Neuron (in vitro differentiated cells): ENCODE data around the gene ABCA10.
A peak's percentile ranks its signal among the peaks of the same experiment; 100 is the strongest.

Experiments
- H2AFZ ChIP-seq: one replicate; pipeline ENCODE4 v1.6.1; 2013; ENCODE audit warnings: low read depth, mild to moderate bottlenecking, inconsistent platforms, low read length, moderate library complexity
- H3K27me3 ChIP-seq: one replicate; pipeline ENCODE4 v1.6.1; 2013; ENCODE audit warnings: low read length; ENCODE audit not compliant: insufficient read depth
- H3K36me3 ChIP-seq: one replicate; pipeline ENCODE4 v1.6.1; 2013; ENCODE audit warnings: low read length; ENCODE audit not compliant: insufficient read depth
- H3K4me1 ChIP-seq: one replicate; pipeline ENCODE4 v1.6.1; 2013; ENCODE audit warnings: low read length; ENCODE audit not compliant: insufficient read depth
- H3K4me3 ChIP-seq: 2 replicates; pipeline ENCODE4 v1.5.1; 2013; ENCODE audit warnings: mild to moderate bottlenecking, low read length, moderate library complexity
- H3K9me3 ChIP-seq: one replicate; pipeline ENCODE4 v1.6.1; 2013; ENCODE audit warnings: low read length

Gene ABCA10

DNA sequence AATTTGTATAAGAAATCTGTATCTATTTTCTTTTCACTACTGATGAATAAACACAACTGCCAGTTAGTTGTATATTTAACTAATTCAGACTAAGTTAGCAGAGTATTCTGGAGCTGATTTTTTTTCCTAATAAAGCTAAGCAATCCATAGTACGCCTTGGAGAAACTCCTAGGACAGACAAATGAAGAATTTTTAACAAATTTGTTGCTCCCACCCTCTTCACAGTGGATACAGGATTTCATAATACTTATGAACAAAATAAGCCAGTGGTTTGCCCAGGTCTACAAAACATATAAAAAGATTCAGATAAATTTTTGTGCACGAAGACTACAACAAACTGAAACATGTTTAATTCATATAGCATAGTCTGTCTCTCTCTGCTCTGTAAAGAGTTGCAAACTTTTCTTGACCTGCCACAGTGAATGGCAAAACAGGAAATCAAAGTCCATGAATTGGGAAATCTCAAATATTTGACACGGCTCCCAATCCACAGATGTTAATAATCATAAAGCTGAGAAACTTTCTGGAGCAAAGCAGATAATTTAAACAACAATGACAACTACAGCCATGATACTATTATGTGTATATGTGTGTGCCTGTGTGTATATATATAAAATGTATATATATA lies 86.3 kb downstream of the ABCA10 start:
- no peaks in the 10 kb centered on the region for H3K4me1 ChIP-seq
- no peaks in the 10 kb centered on the region for H3K9me3 ChIP-seq
- peak overlapping the region; percentile 51 for H2AFZ ChIP-seq
- H3K27me3 ChIP-seq = no peaks in the 10 kb centered on the region
- no peaks in the 10 kb centered on the region for H3K36me3 ChIP-seq
- H3K4me3 ChIP-seq = no peak overlapping the region

DNA sequence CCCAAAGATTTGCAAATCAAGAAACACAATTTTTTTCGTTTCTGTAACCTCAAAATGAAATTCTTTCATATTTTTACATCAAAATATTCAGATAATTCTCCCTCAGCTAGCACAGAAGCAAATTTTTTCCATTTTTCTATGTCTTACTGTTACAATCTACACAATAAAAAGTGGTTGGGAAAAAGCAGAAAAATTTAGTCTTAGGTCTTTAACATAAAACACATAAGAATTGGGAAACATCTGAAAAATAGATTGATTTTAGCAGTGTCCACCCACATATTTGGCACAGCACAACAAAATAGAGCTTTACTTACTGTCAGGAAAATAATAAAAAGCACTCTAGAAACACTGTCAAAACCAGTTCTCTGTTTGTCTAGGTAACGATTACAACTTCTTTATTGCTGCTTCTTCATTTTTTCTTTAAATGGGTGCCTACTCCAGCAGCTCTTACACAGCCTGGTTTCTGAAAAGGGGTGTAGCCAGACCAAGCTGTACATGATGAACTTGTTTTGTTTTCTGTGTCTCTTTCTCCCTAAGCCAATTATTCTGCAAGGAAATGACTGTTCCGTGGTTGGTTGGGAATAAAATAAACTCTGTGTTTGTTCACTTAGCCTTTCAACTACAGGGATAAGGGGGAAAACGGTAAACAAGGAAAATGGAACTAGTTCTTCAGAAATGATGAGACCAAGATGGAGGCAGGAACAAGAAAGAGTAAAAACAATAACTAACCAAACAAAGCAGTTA lies 87.0 kb downstream of the ABCA10 start, which contains the start of gene ABCA6:
ABCA6 (minus strand) TSS at position 465 of the 744 bp plus-strand sequence. CDS start 1,192 bp downstream, outside the sequence.
- Histone ChIP-seq H3K4me3 (no peak within 1 kb of the TSS), H3K27me3 (no peaks in the 10 kb centered on the region), H3K4me1 (no peaks in the 10 kb centered on the region), H3K36me3 (no peaks in the 10 kb centered on the region), H3K9me3 (no peaks in the 10 kb centered on the region), H2AFZ (peak within 1 kb of the TSS; percentile 51)

DNA sequence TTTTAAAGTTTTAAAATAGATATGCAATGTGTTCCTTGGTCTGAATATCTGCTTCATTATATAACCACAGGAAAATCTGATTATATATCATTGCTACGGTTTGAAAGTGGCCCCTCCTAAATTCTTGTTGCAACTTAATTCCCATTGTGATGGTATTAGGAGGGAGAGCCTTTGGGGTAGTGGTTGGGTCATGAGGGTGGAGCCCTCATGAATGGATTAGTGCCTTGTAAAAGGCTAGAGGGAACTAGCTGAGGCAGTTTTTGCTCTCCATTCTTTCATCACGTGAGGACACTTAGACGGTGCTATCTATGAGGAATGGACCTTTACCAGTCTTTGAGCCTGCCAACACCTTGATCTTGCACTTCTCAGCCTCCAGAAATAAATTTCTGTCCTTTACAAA lies 94.5 kb downstream of the ABCA10 start:
- H2AFZ ChIP-seq = no peak overlapping the region
- peaks cover 3% of the 10 kb centered on the region for H3K27me3 ChIP-seq
- H3K36me3 ChIP-seq = no peaks in the 10 kb centered on the region
- no peak overlapping the region for H3K4me3 ChIP-seq
- no peaks in the 10 kb centered on the region for H3K4me1 ChIP-seq
- H3K9me3 ChIP-seq = no peaks in the 10 kb centered on the region

DNA sequence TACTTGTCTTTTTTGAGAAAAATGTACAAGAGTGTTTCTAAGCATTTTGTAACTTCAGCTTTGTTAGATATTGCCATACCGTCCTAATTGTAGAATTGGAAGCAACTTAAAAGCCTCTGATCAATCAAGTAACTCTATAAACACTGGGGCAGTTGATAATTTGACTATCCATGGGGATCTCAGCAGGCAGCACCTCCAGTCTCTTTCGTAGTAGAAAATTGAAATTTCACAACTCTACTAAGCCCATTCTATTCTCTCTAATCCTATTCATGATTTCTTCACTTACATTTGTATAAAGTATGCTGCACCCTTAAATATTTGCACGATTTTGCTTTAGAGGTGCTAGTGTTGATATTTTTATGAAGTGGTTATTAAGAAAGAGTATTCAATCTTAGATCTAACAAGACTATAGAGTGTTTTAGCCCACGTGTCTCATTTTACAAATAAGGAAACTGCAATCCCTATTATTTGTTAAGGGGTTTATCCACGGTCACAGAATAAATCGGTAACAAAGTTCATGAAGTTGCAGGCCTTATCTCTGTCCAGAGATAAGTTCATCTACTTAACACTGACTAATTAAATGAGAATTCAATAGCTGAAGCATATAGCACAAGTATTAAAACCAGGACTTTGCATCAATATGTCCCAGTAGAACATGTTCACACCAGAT lies 97.9 kb downstream of the ABCA10 start:
- H3K9me3 ChIP-seq = no peaks in the 10 kb centered on the region
- H3K27me3 ChIP-seq = peaks cover 3% of the 10 kb centered on the region
- H3K36me3 ChIP-seq = no peaks in the 10 kb centered on the region
- no peak overlapping the region for H2AFZ ChIP-seq
- H3K4me1 ChIP-seq = no peaks in the 10 kb centered on the region
- H3K4me3 ChIP-seq = no peak overlapping the region

DNA sequence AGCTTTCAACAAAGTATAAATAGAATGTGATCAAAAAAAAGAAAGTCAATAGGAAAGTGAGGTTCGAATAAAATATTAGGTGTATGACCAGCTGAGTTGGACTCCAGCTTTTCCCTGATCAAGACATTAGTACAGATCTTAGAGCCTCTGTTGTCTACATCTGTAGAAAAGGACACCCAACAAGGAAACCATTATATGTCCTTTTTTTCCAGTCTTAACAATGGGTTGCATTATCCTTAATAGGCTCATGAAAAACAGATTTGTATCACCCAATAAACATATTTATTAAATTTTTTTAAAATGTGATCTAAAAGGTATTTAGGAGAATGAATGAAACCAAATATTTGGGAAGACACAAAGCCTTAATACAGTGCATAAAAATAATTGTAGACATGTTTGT lies 105.0 kb downstream of the ABCA10 start:
- Histone ChIP-seq H3K9me3 (no peaks in the 10 kb centered on the region), H3K4me3 (no peak overlapping the region), H3K27me3 (no peaks in the 10 kb centered on the region), H2AFZ (no peak overlapping the region), H3K4me1 (no peaks in the 10 kb centered on the region), H3K36me3 (no peaks in the 10 kb centered on the region)

DNA sequence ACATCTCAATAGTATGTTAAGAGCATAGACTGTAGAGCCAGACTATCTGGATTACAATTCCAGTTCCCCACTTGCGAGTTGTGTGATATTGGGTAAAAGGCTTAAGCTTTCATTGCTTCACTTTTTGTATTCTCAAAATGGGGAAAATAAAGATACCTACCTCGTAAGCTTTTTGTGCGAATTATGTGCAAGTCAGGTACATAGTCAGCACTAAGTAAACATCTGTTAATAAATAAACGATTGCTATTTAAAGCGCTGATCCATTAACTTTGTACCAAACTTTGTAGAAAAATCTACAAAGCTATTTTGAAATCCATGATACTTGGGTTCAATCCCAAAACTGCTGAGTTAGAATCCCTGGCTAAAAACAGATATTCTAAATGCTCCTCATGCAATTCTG lies 106.6 kb downstream of the ABCA10 start:
- Histone ChIP-seq H3K4me1 (no peaks in the 10 kb centered on the region), H3K27me3 (no peaks in the 10 kb centered on the region), H2AFZ (no peak overlapping the region), H3K36me3 (no peaks in the 10 kb centered on the region), H3K9me3 (no peaks in the 10 kb centered on the region), H3K4me3 (no peak overlapping the region)

DNA sequence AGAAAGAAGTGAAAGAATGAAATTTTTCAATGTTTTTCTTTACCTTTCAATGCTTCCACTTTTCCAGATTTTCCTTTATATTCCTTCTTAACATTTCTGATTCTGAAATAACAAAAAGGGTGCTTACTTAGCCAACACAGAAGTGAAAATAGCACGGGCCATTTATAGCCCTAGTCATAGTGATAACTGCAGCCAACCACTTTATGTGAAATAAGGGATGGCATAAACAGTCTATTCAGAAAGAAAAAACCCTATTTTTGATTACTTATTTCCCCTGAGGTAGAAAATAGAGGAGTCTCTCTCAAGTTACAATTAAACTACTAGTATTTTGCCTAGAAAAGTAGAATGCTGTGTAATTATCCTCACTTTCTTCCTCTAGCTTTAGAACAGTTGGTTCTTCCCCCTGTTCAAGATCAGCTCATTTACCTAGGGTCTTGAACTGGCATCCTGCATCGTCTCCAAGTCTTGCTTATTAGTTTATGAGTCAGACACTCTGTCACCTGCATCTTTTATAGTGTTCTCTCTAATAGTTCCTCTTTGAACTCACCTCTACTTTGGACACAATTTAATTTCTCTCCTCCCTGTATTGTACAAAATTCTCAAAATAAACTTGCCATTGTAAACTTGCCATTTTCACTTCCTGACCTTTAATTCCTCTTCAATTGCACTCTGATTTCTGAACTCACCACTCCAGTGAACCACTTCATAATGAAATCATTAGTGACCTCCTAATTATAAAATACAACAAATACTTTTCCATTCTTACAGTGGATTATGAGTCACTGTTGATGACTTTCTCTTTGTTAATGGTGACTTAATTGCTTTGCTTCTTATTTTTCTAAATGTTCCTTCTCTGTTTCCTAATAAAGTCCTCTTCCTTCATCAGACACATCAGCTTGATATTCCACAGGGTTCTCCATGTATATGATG lies 110.5 kb downstream of the ABCA10 start:
- H3K4me3 ChIP-seq = no peak overlapping the region
- H3K36me3 ChIP-seq = no peaks in the 10 kb centered on the region
- H3K9me3 ChIP-seq = no peaks in the 10 kb centered on the region
- no peaks in the 10 kb centered on the region for H3K4me1 ChIP-seq
- H2AFZ ChIP-seq = no peak overlapping the region
- H3K27me3 ChIP-seq = no peaks in the 10 kb centered on the region

DNA sequence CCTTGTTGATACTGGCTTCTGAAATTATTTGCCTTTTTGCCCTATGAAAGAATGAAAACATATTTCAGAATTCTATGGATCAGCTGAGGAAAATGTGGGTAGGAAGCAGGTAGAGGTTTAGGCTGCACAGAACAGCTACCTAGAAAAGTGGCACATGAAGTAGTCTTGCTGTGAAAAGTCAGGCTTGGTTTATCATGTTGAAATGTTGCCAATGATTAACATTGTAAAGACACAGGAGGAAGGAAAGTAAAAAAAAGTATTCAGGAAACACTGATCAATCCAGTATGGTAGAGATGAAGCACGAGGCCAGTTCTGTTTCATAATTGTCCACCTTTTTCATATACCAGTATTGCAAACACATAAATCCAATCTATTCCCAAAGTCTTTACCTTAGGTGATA lies 116.8 kb downstream of the ABCA10 start:
- H3K4me3 ChIP-seq = no peak overlapping the region
- H2AFZ ChIP-seq = no peak overlapping the region
- no peaks in the 10 kb centered on the region for H3K4me1 ChIP-seq
- no peaks in the 10 kb centered on the region for H3K27me3 ChIP-seq
- H3K36me3 ChIP-seq = no peaks in the 10 kb centered on the region
- no peaks in the 10 kb centered on the region for H3K9me3 ChIP-seq

DNA sequence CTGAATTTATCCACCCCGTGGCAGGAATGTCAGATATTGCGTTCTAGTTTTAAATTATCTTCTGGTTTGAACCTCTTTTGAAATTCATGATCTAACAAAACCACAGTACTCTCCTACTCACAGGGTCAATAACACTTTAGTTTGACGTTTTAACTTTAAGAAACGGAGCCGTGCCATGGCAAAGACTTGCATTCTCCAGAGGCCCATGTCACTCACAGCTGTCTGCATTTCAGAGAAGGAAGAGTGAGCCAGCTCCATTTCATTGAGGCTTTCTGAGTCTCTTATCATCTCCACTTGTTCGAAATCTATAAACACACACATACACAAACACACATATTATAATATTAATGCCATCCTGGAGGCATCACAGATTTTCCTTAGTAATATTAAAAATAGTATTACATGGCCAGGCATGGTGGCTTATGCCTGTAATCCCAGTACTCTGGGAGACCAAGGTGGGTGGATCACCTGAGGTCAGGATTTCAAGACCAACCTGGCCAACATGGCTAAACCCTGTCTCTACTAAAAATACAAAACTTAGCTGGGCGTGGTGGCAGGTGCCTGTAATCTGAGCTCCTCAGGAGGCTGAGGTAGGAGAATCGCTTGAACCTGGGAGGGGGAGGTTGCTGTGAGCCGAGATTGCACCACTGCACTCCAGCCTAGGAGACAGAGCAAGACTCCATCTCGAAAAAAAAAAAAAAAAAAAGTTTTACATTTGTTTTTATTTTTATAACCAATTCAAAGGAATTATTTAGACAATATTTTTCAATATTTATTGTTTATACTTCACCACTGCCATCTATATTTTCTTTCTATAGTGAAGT lies 122.5 kb downstream of the ABCA10 start:
- no peaks in the 10 kb centered on the region for H3K36me3 ChIP-seq
- H3K9me3 ChIP-seq = no peaks in the 10 kb centered on the region
- no peaks in the 10 kb centered on the region for H3K4me1 ChIP-seq
- H3K27me3 ChIP-seq = no peaks in the 10 kb centered on the region
- H2AFZ ChIP-seq = no peak overlapping the region
- H3K4me3 ChIP-seq = no peak overlapping the region

DNA sequence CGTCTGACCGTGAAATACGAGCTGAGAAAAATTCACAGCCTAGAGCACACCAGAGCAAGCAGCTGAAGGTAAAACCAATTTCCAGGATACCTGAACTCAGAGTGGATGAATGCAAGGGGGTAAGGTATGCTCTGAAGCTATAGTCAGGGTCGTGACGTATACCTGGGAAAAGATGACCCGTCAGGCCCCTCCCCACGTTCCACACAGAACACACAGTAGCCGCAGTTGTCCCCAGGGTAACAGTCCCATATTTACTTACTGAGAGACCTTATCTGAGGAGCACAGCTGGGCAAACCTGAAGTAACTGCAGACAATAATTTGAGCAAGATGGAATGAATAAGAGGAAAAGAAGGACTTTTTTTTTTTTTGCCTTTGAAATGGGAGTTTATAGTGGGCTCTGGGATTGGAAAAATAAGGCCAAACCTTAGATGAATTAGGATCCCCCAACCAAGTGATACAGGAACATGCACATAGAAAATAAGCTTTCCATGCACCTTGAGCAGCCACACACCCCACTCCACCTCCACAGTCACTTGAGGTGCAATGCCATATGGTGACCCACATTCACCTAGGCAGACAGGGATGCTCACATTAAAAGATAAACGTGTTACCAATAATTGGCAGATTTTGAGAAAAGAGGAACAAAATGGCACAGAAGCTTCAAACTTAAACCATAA lies 124.9 kb downstream of the ABCA10 start:
- Histone ChIP-seq H3K9me3 (no peaks in the 10 kb centered on the region), H3K36me3 (no peaks in the 10 kb centered on the region), H3K4me1 (no peaks in the 10 kb centered on the region), H3K27me3 (no peaks in the 10 kb centered on the region), H2AFZ (no peak overlapping the region), H3K4me3 (no peak overlapping the region)

DNA sequence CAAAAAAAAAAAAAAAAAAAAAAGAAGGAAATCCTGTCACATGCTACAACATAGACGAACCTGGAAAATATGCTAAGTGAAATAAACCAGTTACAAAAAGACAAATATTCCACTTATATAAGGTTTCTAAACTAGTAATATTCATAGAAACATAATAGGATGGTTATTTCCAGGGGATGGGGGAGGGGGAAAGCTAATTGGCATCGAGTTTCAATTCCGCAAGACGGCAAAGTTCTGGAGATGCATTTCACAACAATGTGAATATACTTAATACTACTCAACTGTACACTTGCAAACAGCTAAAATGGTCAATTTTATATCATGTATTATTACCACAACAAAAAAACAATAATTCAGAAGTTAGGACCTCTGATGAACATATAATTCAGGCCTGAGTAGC lies 130.0 kb downstream of the ABCA10 start:
- Histone ChIP-seq H3K27me3 (no peaks in the 10 kb centered on the region), H3K4me1 (no peaks in the 10 kb centered on the region), H3K4me3 (no peak overlapping the region), H3K36me3 (no peaks in the 10 kb centered on the region), H3K9me3 (no peaks in the 10 kb centered on the region), H2AFZ (no peak overlapping the region)
